Activated CD4-positive, alpha-beta T cell treated with anti-CD3 and anti-CD28 coated beads, Interleukin-2, amount 50 U/mL, for 24 hours (primary cell): ENCODE data around the gene SLC16A5.

Experiments used
- DNase-seq, 2 donors: peaks; one replicate each; pipeline ENCODE4 v3.0.0-alpha.2; 2020; ENCODE audit warnings: low read depth in 1 of 2, low spot score in 1 of 2

The SLC16A5 gene

GRCh38 chr17:75086496-75087181, 1.1 kb upstream of the SLC16A5 start:
- no peak for DNase-seq

GRCh38 chr17:75087182-75087557, 584 bp upstream of the SLC16A5 start:
- DNase-seq, result no peak

- DNase-seq, result no peak
Measured at GRCh38 chr17:75088465-75089417, 987 bp downstream of the SLC16A5 start.

GRCh38 chr17:75090871-75091854, 3.4 kb downstream of the SLC16A5 start:
- DNase-seq, result no peak

GRCh38 chr17:75091855-75092327, 4.1 kb downstream of the SLC16A5 start:
- no peak for DNase-seq

GRCh38 chr17:75093548-75094158, 5.9 kb downstream of the SLC16A5 start:
- no peak for DNase-seq

GRCh38 chr17:75094871-75095399, 7.2 kb downstream of the SLC16A5 start:
- no peak for DNase-seq

GRCh38 chr17:75096082-75096625, 8.4 kb downstream of the SLC16A5 start:
- no peak for DNase-seq

GRCh38 chr17:75097865-75098264, 10.1 kb downstream of the SLC16A5 start:
- no peak for DNase-seq

- DNase-seq, result no peak
Measured at GRCh38 chr17:75098861-75099260, 11.1 kb downstream of the SLC16A5 start.

- DNase-seq, result no peak
Measured at GRCh38 chr17:75099881-75100595, 12.3 kb downstream of the SLC16A5 start.

GRCh38 chr17:75102385-75102821, 14.6 kb downstream of the SLC16A5 start:
- no peak for DNase-seq

GRCh38 chr17:75103601-75104554, 16.1 kb downstream of the SLC16A5 start:
- no peak for DNase-seq

GRCh38 chr17:75105126-75106080, 17.6 kb downstream of the SLC16A5 start:
- DNase-seq, result no peak

GRCh38 chr17:75108193-75108592, 20.4 kb downstream of the SLC16A5 start:
- DNase-seq, result no peak

- DNase-seq, result no peak
Measured at GRCh38 chr17:75109046-75109406, 21.3 kb downstream of the SLC16A5 start.
